Body of pancreas (tissue), 4 donors: ENCODE results near the gene TMCC3.

Experiments used
- CTCF ChIP-seq, 7 experiments: fragments of 450-650 bp in 4 of 7; fragments of 200-600 bp in 3 of 7; sonication (generic) in 3 of 7; IDR thresholded peaks; one replicate each; pipeline ENCODE4 v1.5.1; 2016 to 2019; ENCODE audit warnings: antibody characterized with exemption in 7 of 7
- POLR2A ChIP-seq, 3 donors: fragments of 450-650 bp; IDR thresholded peaks; one replicate each; pipeline ENCODE4 v1.6.1; 2016; ENCODE audit warnings: antibody characterized with exemption in 3 of 3, mild to moderate bottlenecking in 2 of 3

GRCh38 chr12:94649349-94650142 is 811 bp downstream of the TMCC3 start:
- TF ChIP-seq POLR2A (IDR thresholded peaks at IDR 0.05) (no peak), CTCF (IDR thresholded peaks at IDR 0.05) (peak in 6 of 7 experiments; percentile 13 to 36 (median 26))
